DOHH2 (cell line): ENCODE data around the gene MRPL10.

Experiments
- CTCF ChIP-seq: fragments of 200-600 bp; sonication (generic); IDR thresholded peaks from one replicate; pipeline ENCODE4 v1.5.1; 2014; ENCODE audit warnings: antibody characterized with exemption, mild to moderate bottlenecking, low read depth, low read length; ENCODE audit not compliant: poor library complexity, severe bottlenecking
- EZH2phosphoT487 ChIP-seq: fragments of 200-600 bp; sonication (generic); IDR thresholded peaks from 2 replicates; pipeline ENCODE4 v1.6.1; 2017; ENCODE audit warnings: borderline replicate concordance, mild to moderate bottlenecking, antibody characterized with exemption, low read length, moderate library complexity, mixed read lengths

- TF ChIP-seq CTCF (no peak), EZH2phosphoT487 (no peak)
Observed at GRCh38 chr17:47878203-47879027, 47.1 kb upstream of the MRPL10 start.
